Natural killer cell (primary cell): ENCODE results near the gene ARPC3. TPM values are rescaled to one million over a fixed set of nuclear protein-coding genes. Genes with fewer than 3 reads are reported as not detected.

Experiments used
- ATAC-seq, 3 donors: fragments of 150-1000 bp in 2 of 3; fragments of 200-7000 bp in 1 of 3; cut with Tn5 transposase; 1 replicate in 1 of 3; 2 replicates in 2 of 3; pipeline ENCODE4 v1.10.0; 2021; ENCODE audit warnings: mild to moderate bottlenecking in 2 of 3, moderate library complexity in 2 of 3
- DNase-seq, 2 donors: peaks; one replicate each; pipeline versions ENCODE4 v3.0.0 to v3.0.0-alpha.2; 2013 to 2021; ENCODE audit warnings: mixed read lengths in 1 of 2
- H3K27ac ChIP-seq: one replicate; pipeline ENCODE4 v1.5.1; 2013; ENCODE audit warnings: mild to moderate bottlenecking, low read length
- H3K27me3 ChIP-seq: one replicate; pipeline ENCODE4 v1.6.1; 2013; ENCODE audit warnings: low read length; ENCODE audit not compliant: control insufficient read depth, insufficient read depth
- H3K36me3 ChIP-seq: one replicate; pipeline ENCODE4 v1.6.1; 2013; ENCODE audit warnings: low read length; ENCODE audit not compliant: control insufficient read depth, insufficient read depth
- H3K4me1 ChIP-seq: one replicate; pipeline ENCODE4 v1.6.1; 2013; ENCODE audit warnings: low read length; ENCODE audit not compliant: control insufficient read depth, insufficient read depth
- H3K4me3 ChIP-seq: one replicate; pipeline ENCODE4 v1.5.1; 2013; ENCODE audit warnings: low read length
- H3K9me3 ChIP-seq: one replicate; pipeline ENCODE4 v1.6.1; 2013; ENCODE audit warnings: low read length; ENCODE audit not compliant: control insufficient read depth, insufficient read depth
- H3K27ac Mint-ChIP-seq, 2 donors: one replicate each; pipeline ENCODE4 v1.8.0; 2022; ENCODE audit warnings: mild to moderate bottlenecking in 2 of 2, mixed read lengths in 2 of 2, moderate library complexity in 1 of 2
- H3K27me3 Mint-ChIP-seq, 2 donors: one replicate each; pipeline ENCODE4 v1.8.0; 2022; ENCODE audit warnings: low read depth in 2 of 2, mixed read lengths in 2 of 2
- H3K36me3 Mint-ChIP-seq: one replicate; pipeline ENCODE4 v1.8.0; 2022; ENCODE audit warnings: mixed read lengths
- H3K4me1 Mint-ChIP-seq, 2 donors: one replicate each; pipeline ENCODE4 v1.8.0; 2022; ENCODE audit warnings: mixed read lengths in 2 of 2
- H3K4me3 Mint-ChIP-seq: one replicate; pipeline ENCODE4 v1.8.0; 2022; ENCODE audit warnings: mild to moderate bottlenecking, moderate library complexity, mixed read lengths
- H3K9me3 Mint-ChIP-seq, 2 donors: one replicate each; pipeline ENCODE4 v1.8.0; 2022; ENCODE audit warnings: mixed read lengths in 2 of 2
- CTCF ChIP-seq: fragments of 200-600 bp; IDR thresholded peaks from one replicate; pipeline ENCODE4 v1.8.0; 2022; ENCODE audit warnings: antibody characterized with exemption
- WGBS: methylation state at CpG from one replicate; pipeline ENCODE4 v1.1.7; 2013; ENCODE audit warnings: missing lambda C conversion rate; ENCODE audit not compliant: insufficient coverage; 5-methylcytosine and 5-hydroxymethylcytosine counted together
- intact Hi-C: fragments of 100-400 bp; cut with micrococcal nuclease; formaldehyde crosslinking; loops from one replicate; pipeline ENCODE4 v1.14.2; 2022
- total RNA-seq, 4 donors: library from RNA; stranded (reverse); fragments of 120-200 nt in 1 of 4; gene quantifications; one replicate each; pipeline versions ENCODE4 v1.2.3 to v1.2.4, GENCODE V29; 2013 to 2022

The ARPC3 gene
- total RNA-seq, 3 donors from 2014 or later (not counting 1 experiment from before 2014, with no cell fraction given), result 298 to 344 (median 311) TPM

DNA sequence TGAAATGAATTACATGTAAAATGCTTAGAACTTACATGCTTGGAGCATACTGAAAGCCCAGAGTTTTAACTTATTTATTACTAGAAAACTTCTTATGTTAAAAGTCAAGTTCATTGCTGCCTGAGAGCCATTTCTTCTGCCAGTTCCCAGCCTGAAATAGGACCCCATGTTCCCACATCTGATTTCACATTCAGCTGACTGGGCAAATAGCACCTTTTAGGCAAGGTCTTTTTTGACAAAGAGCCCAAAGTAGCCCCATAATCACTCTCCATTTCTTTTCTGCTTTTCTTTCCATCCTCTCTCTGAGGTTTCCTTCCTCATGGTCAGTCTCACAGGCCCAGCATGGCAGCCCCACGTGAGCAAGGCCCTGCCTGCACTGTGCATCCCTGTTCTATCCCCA, 1.1 kb upstream of the ARPC3 start:
- Histone ChIP-seq H3K36me3 (peaks cover 15% of the 10 kb centered on the region), H3K4me1 (peaks cover 29% of the 10 kb centered on the region)
- 61% methylated on average over 1 of the region's 1 CpG for WGBS

GRCh38 chr12:110444455-110444854, 5.7 kb downstream of the ARPC3 start:
- WGBS, result 100% methylated on average over 3 of the region's 3 CpGs
- DNase-seq (no peak), ATAC-seq (no peak)
- no peak for TF ChIP-seq CTCF
- intact Hi-C loops, result no loop called here
- Histone ChIP-seq H3K27me3 (no peaks in the 10 kb centered on the region), H3K27ac (no peak overlapping the region), H3K4me1 (peaks cover 23% of the 10 kb centered on the region), H3K9me3 (no peaks in the 10 kb centered on the region), H3K4me3 (no peak overlapping the region), H3K36me3 (peaks cover 52% of the 10 kb centered on the region)
- Mint-ChIP-seq H3K4me1 (peaks cover 28% of the 10 kb centered on the region in 2 donors), H3K36me3 (peaks cover 12% of the 10 kb centered on the region), H3K27me3 (no peaks in the 10 kb centered on the region), H3K27ac (peak overlapping the region; percentile 56 to 71), H3K9me3 (no peaks in the 10 kb centered on the region), H3K4me3 (peak overlapping the region; percentile 21)

More for the DNA sequence above, 1.1 kb upstream of the ARPC3 start:
- H3K27ac ChIP-seq, result no peak overlapping the region
- peak overlapping the region; percentile 99 for H3K27ac Mint-ChIP-seq
- H3K9me3 ChIP-seq, result no peaks in the 10 kb centered on the region
- intact Hi-C loops, result no loop called here
- ATAC-seq (no peak), DNase-seq (no peak)
- H3K4me1 Mint-ChIP-seq, result peaks cover 32 to 33% of the 10 kb centered on the region in 2 donors
- H3K9me3 Mint-ChIP-seq, result no peaks in the 10 kb centered on the region
- no peaks in the 10 kb centered on the region for H3K27me3 Mint-ChIP-seq
- TF ChIP-seq CTCF, result no peak
- peak overlapping the region; percentile 100 for H3K4me3 Mint-ChIP-seq
- no peaks in the 10 kb centered on the region for H3K36me3 Mint-ChIP-seq
- no peaks in the 10 kb centered on the region for H3K27me3 ChIP-seq
- H3K4me3 ChIP-seq, result no peak overlapping the region

DNA sequence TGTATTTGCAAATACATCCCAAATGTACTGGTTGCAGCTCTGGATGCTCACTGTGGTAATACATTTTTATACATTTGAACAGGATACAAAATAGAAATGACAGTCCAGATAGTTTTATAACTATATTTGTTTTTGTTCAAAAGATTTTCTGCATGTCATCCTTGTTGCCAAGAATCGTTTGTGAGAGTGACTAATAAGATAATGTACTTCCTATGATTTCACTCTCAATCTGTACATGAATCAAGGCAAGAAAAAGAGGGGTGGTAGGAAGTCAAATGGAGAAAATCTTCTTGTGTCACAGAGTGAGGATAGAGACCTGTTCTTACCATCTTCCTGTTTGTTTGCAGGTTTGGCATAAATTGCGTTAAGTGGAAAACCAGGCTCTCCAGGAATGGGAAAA, 13.9 kb downstream of the ARPC3 start:
- WGBS, result 75% methylated on average over 2 of the region's 2 CpGs
- no peaks in the 10 kb centered on the region for H3K27me3 ChIP-seq
- peaks cover 0 to 5% of the 10 kb centered on the region in 2 donors for H3K4me1 Mint-ChIP-seq
- peaks cover 52% of the 10 kb centered on the region for H3K36me3 ChIP-seq
- no peaks in the 10 kb centered on the region for H3K9me3 Mint-ChIP-seq
- peaks cover 20% of the 10 kb centered on the region for H3K36me3 Mint-ChIP-seq
- no peak overlapping the region for H3K4me3 ChIP-seq
- no peak for TF ChIP-seq CTCF
- no peaks in the 10 kb centered on the region for H3K27me3 Mint-ChIP-seq
- no peak overlapping the region for H3K27ac Mint-ChIP-seq
- no peak overlapping the region for H3K27ac ChIP-seq
- peaks cover 1% of the 10 kb centered on the region for H3K4me1 ChIP-seq
- DNase-seq (no peak), ATAC-seq (no peak)
- no peaks in the 10 kb centered on the region for H3K9me3 ChIP-seq
- intact Hi-C loops, result no loop called here
- no peak overlapping the region for H3K4me3 Mint-ChIP-seq

- no peak overlapping the region for H3K27ac ChIP-seq
- peak overlapping the region; percentile 95 to 98 for H3K27ac Mint-ChIP-seq
- 78% methylated on average over 7 of the region's 12 CpGs for WGBS
Observed at GRCh38 chr12:110431957-110432587, 18.1 kb downstream of the ARPC3 start.

More at GRCh38 chr12:110431957-110432587, 18.1 kb downstream of the ARPC3 start:
- DNase-seq, result no peak
- ATAC-seq, result no peak
- Histone ChIP-seq H3K4me1 (peaks cover 5% of the 10 kb centered on the region), H3K36me3 (peaks cover 21% of the 10 kb centered on the region), H3K27me3 (no peaks in the 10 kb centered on the region), H3K4me3 (peak overlapping the region; percentile 45), H3K9me3 (no peaks in the 10 kb centered on the region)
- TF ChIP-seq CTCF, result no peak
- Mint-ChIP-seq H3K27me3 (no peaks in the 10 kb centered on the region), H3K36me3 (peaks cover 20% of the 10 kb centered on the region), H3K9me3 (no peaks in the 10 kb centered on the region), H3K4me3 (no peak overlapping the region), H3K4me1 (peaks cover 0 to 5% of the 10 kb centered on the region in 2 donors)
- intact Hi-C loops, result loop anchor here (1.0 to 2.0 kb wide), 3 partner anchors 29 to 332 kb away; partner anchors contain the start of gene ANAPC7
